ENCODE results near the gene CPM. TPM values are rescaled to one million over a fixed set of nuclear protein-coding genes. Genes with fewer than 3 reads are reported as not detected.

The CPM gene
- total RNA-seq: 2.2 and 4.7 TPM in 2 replicates

DNA sequence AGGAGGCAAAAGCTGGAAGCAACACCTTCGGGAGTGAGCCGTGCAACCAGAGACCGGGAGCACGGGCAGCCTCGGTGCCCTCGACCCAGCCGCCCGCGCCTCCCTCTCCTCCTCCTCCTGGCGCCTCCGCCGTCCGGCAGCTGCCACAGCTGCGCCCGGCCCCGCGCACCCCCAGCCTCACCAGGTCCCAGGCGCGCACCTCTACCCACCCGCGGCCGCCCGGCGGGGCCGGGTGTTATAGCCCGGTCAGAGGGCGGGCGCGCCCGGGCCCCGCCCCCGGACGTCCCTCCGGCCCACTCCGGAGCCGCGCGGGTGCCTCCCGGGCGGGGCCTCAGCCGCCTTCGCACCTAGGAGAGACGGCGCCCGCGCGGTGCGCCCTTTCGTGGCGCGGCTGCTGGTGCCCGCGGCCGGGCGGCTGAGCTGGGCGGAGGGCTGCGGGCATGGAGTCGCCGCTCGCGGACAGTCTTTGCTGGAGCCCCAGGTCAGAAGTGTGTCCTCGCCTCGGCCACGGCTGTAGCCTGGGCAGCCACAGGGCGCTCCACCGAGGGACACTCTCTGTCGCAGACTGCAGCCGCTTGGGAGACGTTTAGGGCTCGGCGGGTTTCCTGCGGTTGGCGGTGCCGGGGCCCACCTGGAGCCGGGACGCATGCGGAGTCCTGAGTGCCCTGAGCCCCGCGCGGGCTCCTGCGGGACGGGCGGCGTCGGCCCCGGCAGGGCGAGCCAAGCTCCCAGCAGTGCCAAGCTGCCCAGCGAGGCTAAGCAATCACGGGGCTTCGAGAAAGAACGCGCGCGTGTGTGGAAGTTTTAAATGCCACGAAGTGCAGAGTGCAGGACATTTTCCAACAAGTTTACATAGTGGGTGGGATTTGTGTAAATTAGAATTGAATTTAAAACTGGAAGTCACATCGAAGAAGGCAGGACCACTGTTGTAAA, at the start of gene CPM:
TSS of gene CPM (minus strand) at position 211 of the 933 bp plus-strand sequence. CDS start 334 bp downstream, outside the sequence.
- peak; percentile 21 for DNase-seq

DNA sequence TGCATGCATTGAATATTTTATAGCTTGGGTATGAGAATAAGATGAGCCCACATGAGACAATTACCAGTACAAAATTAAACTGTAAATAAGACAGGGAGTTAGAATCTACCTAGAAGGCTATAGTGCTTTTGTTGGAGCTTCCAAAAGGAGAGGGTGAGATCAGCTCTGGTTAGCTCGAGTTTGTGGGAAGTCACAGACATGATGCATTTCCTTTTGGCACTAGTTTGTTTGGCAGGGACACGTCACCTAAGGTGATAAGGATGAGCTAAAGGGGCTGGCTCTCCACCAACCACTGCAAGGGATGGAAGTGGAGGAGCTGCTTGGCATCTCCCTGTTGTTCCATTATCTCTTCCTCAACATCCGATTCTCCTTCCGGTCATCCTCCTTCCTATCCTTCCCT, 48.5 kb upstream of the CPM start:
- DNase-seq: no peak

DNA sequence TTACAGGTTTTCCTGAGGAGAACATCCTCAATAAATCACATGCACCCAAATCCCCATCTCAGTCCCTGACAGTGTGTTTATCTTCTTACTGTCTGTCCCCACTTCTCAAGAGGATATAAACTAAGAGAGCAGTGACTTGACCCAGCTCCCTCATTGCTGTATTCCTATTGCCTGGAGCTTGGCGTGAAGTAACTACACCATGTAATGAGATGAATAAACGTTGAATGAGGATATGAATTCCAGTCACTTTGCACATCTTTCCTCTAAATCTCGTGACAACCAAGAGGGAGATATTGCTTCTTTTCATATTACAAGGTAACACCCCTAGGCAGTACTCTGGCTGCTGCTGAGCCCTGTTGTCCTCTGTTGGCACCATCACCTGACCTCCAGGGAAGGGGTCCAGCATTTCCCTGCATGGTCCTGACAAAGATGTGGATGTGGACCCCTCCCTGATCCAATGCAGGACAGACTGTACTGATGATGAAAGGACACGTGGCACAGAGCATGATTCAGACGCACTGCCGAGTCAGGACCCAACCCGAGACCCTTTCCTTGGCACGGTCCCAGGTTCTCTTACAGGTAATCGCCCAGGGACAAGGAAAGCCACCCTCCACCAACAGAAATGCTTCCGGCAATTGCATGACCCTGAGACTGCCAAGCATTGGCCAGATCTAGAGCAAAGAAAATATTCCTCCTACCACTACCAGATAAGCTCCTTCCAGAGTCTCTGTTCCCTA, 47.7 kb upstream of the CPM start:
- DNase-seq: no peak

DNA sequence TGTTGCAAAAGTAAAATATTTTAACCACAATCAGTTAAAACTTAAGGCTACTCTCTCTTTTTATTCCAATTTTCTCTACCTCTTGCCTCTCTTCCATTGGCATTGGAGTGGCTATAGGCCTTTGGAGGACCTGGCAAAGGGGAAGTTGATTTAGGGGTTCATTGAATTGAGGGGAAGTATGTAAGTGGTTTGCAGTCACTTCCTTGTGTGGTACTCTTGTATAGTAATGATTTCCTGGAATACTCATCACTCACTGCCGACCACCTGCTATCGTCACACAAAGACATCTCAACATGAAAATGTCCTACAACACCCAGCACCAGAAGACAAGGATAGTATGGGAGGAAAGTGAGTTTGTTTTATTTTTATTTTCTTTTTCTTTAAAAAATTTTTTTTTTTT, 45.7 kb upstream of the CPM start:
- DNase-seq: no peak

DNA sequence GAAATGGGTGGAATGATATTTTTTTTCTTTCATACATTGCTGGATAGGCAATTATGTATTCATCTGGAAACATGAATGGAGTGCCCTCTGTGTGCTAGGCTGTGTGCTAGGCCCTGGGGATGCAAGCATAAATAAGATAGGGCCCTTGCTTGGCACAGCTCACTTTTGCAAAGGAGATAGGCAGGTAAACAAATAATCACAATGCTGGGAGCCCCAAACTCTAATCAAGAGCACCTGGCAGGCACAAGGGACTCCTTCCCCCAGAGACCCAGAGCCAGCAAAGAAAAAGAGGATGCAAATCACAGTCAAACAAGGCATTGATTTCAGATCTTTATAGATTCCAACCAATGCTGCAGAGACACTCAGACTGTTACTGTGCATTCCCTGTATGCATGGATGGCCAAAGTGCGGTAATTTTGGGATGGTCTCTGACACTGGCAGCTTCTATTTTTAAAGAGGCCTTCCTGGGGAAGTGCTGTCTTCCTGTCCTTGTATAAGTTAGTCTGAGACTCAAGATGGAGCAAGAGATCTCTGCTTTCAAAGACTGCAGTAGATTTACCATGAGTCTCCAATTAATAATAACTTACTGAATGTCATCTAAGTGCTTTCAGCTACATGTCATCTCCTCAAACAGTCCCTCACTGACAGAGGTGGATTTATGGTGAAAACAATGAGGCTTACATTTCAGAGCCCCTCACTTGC, 45.1 kb upstream of the CPM start:
- DNase-seq: peak; percentile 4

DNA sequence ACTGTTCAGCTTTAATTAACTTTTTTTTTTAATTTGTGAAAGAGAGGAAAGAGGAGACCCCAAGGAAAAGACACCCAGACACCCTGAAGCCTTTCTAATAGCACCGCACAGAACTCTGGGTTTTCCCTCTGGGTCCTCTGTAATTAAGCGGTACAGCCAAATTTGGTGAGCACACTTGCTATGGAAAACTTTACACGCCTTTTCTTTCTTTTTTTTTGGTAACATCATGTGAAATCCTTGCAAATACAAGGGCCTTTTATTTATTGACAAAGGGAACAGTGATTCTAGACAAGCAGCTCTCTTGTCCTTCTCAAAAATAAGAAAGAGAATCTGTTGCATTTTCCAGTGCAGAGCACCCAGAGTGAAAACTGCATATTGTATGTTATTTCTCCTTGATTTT, 44.4 kb upstream of the CPM start:
- DNase-seq: no peak

DNA sequence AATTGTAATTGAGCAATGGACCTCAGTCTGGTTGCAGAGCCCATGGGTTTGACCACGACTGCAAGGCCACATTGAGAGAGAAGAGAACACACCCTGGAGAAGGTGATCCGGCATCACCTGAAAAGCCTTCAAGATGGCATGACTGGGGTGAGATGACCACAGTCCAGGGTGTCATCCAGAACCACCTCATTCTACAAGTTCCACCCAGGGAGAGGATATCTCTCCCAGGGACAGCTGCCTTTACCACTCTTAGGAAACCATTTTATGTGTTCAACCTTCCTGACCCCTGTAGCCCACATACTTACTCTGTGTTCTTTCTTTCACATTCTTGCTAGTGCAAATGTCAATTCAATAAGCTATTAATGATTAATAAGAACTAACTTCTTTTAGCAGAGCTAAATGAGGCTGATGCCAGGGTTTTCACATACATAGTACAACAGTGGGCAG, 43.4 kb upstream of the CPM start:
- no peak for DNase-seq

DNA sequence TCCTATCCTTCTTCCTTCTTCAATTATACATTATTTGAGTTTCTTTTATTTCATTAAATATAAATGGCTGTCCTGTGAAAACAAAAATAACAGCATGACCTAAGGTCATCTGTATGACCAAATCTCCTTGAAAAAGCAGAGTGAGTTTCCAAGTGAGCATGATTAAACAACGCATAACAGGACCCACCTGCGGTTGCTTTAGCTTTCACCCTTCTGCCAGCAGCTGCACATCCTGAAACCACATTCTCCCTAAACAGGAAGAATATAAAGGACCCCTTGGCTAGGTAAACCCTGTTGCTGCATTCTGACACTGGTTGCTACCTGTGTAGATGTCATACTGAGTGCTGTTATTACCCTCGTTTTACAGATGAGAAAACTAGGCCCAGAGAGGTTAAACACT, 42.8 kb upstream of the CPM start:
- peak; percentile 21 for DNase-seq

DNA sequence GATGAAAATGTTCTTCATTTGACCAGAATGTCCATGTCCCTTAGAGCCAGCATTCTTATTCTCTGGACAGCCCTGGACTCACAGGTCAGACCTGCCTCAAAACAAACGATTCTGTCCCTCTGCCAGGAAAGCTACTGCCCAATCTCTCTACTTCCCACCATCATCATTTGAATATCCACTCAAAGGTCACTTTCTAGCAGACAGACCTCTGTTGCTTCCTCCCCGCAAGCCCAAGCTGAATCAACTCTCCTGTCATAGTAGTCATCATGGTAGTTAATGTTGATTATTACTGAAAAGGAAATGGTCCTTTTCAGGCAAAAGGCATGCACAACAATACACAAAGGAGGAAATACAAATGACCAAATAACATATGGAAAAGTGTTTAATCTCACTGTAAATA, 39.6 kb upstream of the CPM start:
- peak; percentile 6 for DNase-seq

DNA sequence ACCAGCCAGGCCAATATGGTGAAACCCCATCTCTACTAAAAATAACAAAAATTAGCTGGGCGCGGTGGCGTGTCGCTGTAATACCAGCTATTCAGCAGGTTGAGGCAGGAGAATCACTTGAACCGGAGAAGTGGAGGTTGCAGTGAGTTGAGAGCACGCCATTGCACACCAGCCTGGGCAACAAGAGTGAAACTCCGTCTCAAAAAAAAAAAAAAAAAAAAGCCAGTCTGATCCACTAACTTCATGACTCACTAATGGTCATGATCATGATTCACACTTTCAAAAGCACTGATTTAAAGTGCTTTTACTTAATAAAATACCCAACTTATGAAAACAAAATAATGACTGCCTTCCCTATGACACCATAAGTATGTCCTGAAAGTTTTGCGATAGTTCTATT, 38.4 kb upstream of the CPM start:
- DNase-seq: peak; percentile 7

DNA sequence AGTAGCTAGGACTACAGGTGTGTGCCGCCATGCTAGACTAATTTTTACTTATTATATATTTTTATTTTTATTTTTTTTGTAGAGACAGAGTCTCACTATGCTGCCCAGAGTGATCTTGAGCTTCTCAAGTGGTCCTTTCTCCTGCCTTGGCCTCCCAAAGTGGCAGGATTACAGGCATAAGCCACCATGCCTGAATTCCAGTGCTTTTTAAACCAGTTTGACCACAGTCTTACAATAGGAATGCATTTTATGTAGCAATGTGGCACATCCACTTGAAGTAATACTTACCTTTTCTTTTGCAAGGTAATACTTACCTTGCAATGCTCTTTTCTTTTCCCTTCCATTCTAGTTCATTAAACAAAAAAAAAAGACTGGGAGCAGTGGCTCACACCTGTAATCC, 38.0 kb upstream of the CPM start:
- no peak for DNase-seq

DNA sequence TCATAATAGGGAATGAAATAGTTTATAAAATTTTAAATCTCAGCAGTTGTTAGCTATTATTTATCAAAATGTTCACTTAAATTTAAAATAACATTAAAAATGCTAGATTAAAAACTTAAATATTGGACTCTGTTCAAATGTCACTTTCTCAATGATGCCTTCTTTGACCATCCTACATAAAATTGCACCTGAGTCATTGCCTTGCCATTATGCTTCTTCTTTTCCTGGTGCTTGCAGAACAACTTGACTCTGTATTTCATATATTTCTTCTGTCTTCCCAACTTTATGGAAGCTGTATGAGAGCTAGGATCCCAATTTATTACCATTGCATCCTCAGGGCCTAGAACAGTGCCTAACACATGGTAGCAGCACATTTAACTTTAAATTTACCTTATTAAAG, 37.3 kb upstream of the CPM start:
- no peak for DNase-seq

DNA sequence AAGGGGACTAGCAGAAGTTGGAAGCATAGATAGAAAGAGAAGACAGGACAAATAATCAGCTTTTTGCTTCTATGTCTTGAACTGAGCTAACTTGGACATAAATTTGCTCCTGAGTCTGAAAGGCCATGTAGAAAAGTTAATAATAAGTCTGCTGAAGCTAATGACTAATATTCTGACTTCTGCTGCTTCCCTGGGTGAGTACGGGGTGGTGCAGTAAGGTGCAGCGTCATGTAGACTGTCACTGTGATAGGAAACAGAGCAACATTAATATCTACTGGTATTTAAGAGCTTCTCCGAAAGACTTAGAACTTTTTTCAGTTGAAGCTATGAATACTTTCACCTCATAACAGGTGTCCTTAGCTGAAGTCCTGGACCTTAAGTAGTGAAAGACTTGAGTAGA, 34.1 kb upstream of the CPM start:
- DNase-seq: no peak

DNA sequence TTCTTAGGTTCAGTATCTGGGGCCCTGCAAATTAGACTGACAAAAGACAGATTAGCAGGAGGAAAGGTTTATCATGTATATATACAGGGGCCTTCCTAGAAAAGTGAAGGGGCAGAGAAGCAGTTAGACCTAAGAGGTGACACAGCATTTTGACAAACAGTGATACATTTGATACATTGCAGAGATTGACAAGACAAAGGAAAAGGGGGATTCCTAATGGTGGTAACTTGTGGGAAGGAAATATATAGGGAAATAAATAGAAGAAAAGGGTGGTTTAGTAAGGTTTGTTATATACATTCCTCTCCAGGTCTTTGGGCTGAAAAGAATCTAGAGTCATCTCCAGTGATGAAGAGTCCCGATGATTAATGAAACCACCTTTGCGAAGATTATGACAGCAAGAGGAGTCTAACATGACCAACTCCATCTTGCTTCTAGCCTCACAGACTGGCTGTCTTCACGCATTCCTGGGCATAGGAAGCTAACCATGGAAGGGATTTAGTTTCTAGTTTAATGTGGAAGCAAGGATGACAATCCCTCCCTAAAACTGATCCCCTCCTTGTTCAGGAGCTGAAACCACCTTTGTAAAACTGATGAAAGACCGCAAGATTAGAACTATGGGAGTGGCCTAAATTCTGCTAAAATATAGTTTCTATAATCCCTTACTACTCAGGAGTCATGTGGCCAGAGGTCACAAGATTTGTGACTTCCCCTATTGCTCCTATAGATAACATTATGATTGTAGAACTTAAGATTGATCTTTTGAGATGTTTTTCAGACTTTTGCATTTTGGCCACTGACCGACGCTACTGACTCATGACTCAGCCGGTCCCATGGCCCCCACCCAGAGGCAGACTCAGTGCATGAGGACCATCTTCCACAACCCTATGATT, 31.1 kb upstream of the CPM start:
- DNase-seq: no peak

DNA sequence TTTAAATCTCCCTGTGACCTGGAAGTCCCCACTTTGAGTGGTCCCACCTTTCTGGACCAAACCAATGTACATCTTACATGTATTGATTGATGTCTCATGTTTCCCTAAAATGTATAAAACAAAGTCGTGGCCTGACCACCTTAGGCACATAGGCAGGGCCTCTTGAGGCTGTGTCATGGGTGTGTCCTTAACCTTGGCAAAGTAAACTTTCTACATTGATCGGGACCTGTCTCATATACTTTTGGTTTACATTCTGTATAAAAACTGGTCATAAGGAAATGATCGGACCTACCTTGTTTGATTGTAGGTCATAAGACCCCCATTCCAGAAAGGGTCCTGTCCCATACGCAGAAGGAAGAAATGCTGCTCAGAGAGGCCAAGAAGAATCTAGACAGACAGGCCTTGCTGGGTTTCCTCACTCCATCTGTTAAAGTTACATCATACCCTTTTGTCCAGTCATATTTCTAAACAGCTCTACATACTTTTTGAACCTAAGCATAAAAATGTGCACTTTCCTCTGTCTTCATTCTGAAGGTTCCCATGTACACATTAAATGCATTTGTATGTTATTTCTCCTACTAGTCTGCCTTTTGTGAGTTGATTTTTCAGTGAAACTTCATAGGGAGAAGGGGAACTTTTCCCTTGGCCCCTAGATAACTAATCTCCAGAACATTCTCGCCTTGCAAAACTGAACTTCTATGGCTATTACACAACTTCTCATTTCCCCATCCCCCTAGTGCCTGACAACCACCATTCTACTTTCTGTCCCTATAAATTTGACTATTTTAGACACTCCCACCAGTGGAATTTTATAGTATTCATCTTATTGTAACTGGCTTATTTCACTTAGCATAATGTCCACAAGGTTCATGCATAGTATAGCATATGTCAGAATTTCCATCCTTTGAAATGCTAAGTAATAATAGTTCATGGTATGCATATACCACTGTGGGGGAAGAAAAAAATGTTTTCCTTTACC, 30.2 kb upstream of the CPM start:
- DNase-seq: no peak

DNA sequence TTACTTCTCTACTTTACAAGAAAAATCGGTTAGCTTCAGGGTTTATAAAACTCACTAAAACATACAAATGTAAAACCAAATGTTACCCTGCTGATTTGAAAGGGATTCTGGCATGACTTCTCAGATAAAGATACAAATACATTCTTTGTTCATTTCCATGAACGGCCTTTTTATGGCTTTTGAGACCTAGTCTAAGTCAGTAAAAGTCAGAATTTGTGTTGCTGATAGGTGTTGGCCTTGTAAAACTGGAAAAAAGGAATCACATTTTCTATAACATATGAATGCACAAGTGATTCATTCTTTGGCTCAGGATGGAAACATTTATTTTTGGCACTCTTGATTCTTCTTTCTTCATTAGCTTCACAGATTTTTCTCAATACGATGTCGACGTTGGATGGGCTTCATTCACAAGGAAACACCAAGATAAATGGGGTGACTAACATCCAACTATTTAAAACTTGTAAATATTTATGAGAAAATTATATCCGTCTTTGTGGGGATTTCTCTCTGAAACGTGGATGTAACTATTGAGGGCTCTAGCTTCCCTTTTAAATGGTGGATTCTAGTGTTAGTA, 27.0 kb upstream of the CPM start:
- DNase-seq: no peak

DNA sequence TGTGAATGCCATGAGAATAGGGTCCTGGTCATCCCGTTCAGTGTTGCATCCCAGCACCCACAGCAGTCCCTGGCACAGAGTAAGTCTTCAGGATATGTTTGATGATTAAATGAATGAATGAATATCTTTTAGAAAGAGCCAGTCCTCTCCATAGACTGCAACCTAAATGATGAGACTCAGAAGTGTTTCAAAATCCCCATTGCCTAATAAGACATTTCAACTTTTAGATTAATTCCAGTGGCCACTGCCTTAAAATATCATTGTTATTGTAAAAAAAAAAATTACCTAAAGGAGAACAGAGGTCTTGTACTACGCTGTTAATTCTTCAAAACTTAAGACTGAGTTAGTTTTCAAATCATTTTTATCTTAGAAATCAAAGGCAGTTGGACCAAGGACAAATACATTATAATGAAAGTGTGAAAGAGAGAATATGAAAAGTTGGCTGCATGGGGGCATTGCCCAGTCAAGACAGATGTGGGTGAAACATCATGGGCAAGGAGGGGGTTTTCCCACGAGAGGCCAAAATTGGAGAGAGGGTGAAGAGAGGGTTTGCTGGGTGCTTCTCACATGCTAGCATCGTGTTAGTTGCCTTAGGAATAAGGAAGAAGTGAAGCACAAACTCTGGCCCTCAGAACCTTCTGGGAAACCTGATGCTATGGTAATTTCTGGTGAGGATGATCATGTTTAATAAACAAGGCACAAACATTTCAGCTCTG, 26.3 kb upstream of the CPM start:
- no peak for DNase-seq

DNA sequence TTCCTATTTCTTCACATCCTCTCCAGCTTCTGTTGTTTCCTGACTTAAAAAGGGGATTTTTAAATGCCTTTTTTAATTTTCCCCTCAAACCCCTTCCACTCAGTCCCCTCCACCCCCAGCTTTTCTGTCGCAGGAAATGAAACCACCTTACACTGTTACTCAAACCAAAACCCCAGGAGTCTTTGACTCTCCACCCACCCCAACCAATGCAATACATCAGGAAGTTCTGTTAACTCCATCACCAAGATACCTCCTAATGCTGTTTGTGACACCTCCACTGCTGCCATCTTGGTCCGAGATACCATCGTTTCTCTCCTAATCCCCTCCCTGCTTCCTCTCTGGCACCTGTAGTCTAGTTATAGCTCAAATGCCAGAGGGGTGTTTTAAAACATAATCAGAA, 25.4 kb upstream of the CPM start:
- no peak for DNase-seq

DNA sequence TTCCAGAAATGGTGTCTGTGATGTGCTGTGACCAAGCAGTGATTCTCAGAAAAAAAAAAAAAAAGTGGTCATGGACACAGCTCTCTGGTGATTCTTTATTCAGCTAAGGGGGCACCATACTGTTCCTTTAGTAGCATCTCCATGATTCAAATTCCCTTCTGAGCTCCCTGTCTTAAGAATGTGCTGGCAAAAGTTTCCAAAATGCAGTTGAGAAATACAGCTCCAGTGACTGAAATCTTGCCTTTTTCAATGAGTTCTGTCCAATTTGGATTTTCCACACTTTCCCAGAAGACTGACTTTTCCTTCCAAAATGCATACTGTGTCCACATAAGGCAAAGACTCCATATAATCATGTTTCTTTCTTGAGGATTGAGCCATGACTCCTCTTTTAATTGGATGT, 24.3 kb upstream of the CPM start:
- DNase-seq: no peak

DNA sequence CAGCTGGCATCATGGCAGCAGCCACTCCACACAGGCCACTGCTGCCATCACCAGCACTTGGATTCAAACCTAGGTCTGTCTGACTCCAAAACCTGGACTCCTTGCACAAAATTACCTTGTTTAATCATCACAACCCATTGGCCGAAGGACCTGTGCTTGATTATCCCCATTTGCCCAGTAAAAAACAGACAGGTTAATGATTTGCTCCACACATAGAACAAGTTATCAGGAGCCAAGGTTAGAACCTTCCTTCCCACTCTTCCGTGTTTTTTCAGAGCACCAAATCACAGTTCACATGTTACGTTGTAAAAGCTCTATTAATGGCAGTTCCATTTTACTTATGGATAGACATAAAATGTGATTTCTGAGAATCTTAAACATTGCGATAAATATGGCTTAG, 23.5 kb upstream of the CPM start:
- DNase-seq: no peak
